H9 (cell line): ENCODE results near the gene BPIFA1. TPM values are rescaled to one million over a fixed set of nuclear protein-coding genes. Genes with fewer than 3 reads are reported as not detected.

ENCODE experiments used
- DNase-seq: peaks from one replicate; pipeline ENCODE4 v3.0.0-alpha.2; 2017
- H2AFZ ChIP-seq: one replicate; pipeline ENCODE4 v1.6.1; 2013; ENCODE audit warnings: mild to moderate bottlenecking, low read length, control low read depth, moderate library complexity
- H2AK5ac ChIP-seq: 2 replicates; pipeline ENCODE4 v1.6.1; 2013; ENCODE audit warnings: low read length, control low read depth, mixed read lengths; ENCODE audit not compliant: insufficient read length
- H2BK120ac ChIP-seq: one replicate; pipeline ENCODE4 v1.6.1; 2013; ENCODE audit warnings: low read depth, mild to moderate bottlenecking, low read length, control low read depth, inconsistent platforms; ENCODE audit not compliant: poor library complexity, severe bottlenecking
- H2BK12ac ChIP-seq: 2 replicates; pipeline ENCODE4 v1.6.1; 2013; ENCODE audit warnings: low read length, control low read depth, mixed read lengths, low read depth; ENCODE audit not compliant: insufficient read length
- H2BK15ac ChIP-seq: 2 replicates; pipeline ENCODE4 v1.6.1; 2013; ENCODE audit warnings: low read depth, low read length, control low read depth
- H2BK20ac ChIP-seq: one replicate; pipeline ENCODE4 v1.6.1; 2013; ENCODE audit warnings: low read depth, mild to moderate bottlenecking, low read length, control low read depth, inconsistent platforms; ENCODE audit not compliant: poor library complexity, severe bottlenecking
- H2BK5ac ChIP-seq: 2 replicates; pipeline ENCODE4 v1.6.1; 2013; ENCODE audit warnings: low read length, control low read depth, mixed read lengths; ENCODE audit not compliant: insufficient read length
- H3K14ac ChIP-seq: 2 replicates; pipeline ENCODE4 v1.6.1; 2013; ENCODE audit warnings: low read length, control low read depth; ENCODE audit not compliant: insufficient read depth
- H3K18ac ChIP-seq: 2 replicates; pipeline ENCODE4 v1.6.1; 2013; ENCODE audit warnings: low read depth, mild to moderate bottlenecking, mixed read lengths, low read length, control low read depth; ENCODE audit not compliant: insufficient read length
- H3K23ac ChIP-seq: 2 replicates; pipeline ENCODE4 v1.6.1; 2013; ENCODE audit warnings: low read length, control low read depth, mixed read lengths, low read depth; ENCODE audit not compliant: insufficient read length
- H3K23me2 ChIP-seq: 2 replicates; pipeline ENCODE4 v1.6.1; 2013; ENCODE audit warnings: low read depth, mild to moderate bottlenecking, mixed read lengths, low read length, control low read depth; ENCODE audit not compliant: insufficient read length, poor library complexity, severe bottlenecking
- H3K27ac ChIP-seq: 2 replicates; pipeline ENCODE4 v1.5.1; 2013; ENCODE audit warnings: low read length, control low read depth, mixed read lengths, low read depth; ENCODE audit not compliant: insufficient read length
- H3K27me3 ChIP-seq: 2 replicates; pipeline ENCODE4 v1.6.1; 2013; ENCODE audit warnings: low read length, control low read depth, inconsistent platforms; ENCODE audit not compliant: insufficient read depth
- H3K4ac ChIP-seq: 2 replicates; pipeline ENCODE4 v1.6.1; 2013; ENCODE audit warnings: low read depth, mild to moderate bottlenecking, control low read depth, inconsistent platforms, low read length, moderate library complexity
- H3K4me1 ChIP-seq: 2 replicates; pipeline ENCODE4 v1.6.1; 2013; ENCODE audit warnings: low read length, control low read depth, inconsistent platforms; ENCODE audit not compliant: insufficient read depth
- H3K4me2 ChIP-seq: 2 replicates; pipeline ENCODE4 v1.6.1; 2013; ENCODE audit warnings: low read length, control low read depth, mixed read lengths; ENCODE audit not compliant: insufficient read length, insufficient read depth
- H3K56ac ChIP-seq: 2 replicates; pipeline ENCODE4 v1.6.1; 2013; ENCODE audit warnings: low read depth, mild to moderate bottlenecking, mixed read lengths, low read length, control low read depth; ENCODE audit not compliant: insufficient read length
- H3K79me1 ChIP-seq: 2 replicates; pipeline ENCODE4 v1.6.1; 2013; ENCODE audit warnings: low read depth, mild to moderate bottlenecking, moderate library complexity, low read length, control low read depth, inconsistent platforms; ENCODE audit not compliant: insufficient read depth, poor library complexity, severe bottlenecking
- H3K79me2 ChIP-seq: 2 replicates; pipeline ENCODE4 v1.6.1; 2013; ENCODE audit warnings: low read length, control low read depth, inconsistent platforms; ENCODE audit not compliant: insufficient read depth
- H3K9ac ChIP-seq: 2 replicates; pipeline ENCODE4 v1.6.1; 2013; ENCODE audit warnings: low read length, control low read depth, mixed read lengths; ENCODE audit not compliant: insufficient read length; ENCODE audit errors: extremely low read depth
- H3K9me3 ChIP-seq: one replicate; pipeline ENCODE4 v1.6.1; 2013; ENCODE audit warnings: low read depth, low read length, inconsistent platforms; ENCODE audit not compliant: control insufficient read depth
- H3T11ph ChIP-seq: one replicate; pipeline ENCODE4 v1.6.1; 2013; ENCODE audit warnings: mild to moderate bottlenecking, low read length, control low read depth, inconsistent platforms
- H4K20me1 ChIP-seq: one replicate; pipeline ENCODE4 v1.6.1; 2013; ENCODE audit not compliant: control insufficient read depth, insufficient read length, insufficient read depth
- H4K5ac ChIP-seq: 2 replicates; pipeline ENCODE4 v1.6.1; 2013; ENCODE audit warnings: low read depth, mild to moderate bottlenecking, mixed read lengths, low read length, control low read depth; ENCODE audit not compliant: insufficient read length
- H4K8ac ChIP-seq: replicated peaks from 2 replicates; pipeline ENCODE4 v1.6.1; 2013; ENCODE audit warnings: low read length, control low read depth, mixed read lengths, low read depth; ENCODE audit not compliant: insufficient read length
- H4K91ac ChIP-seq: 2 replicates; pipeline ENCODE4 v1.6.1; 2013; ENCODE audit warnings: low read depth, mild to moderate bottlenecking, moderate library complexity, mixed read lengths, low read length, control low read depth; ENCODE audit not compliant: insufficient read length
- H3K27ac Mint-ChIP-seq, 3 experiments: 2 replicates in 2 of 3; 3 replicates in 1 of 3; pipeline ENCODE4 v1.8.0; 2020 to 2021; ENCODE audit warnings: mixed read lengths in 3 of 3, mild to moderate bottlenecking in 1 of 3, moderate library complexity in 1 of 3
- H3K27me3 Mint-ChIP-seq: 2 replicates; pipeline ENCODE4 v1.8.0; 2021; ENCODE audit warnings: low read depth, mild to moderate bottlenecking, moderate library complexity, mixed read lengths
- H3K36me3 Mint-ChIP-seq, 3 experiments: 2 replicates in 2 of 3; 3 replicates in 1 of 3; pipeline ENCODE4 v1.8.0; 2020 to 2021; ENCODE audit warnings: low read depth in 3 of 3, mixed read lengths in 3 of 3; ENCODE audit not compliant: insufficient read depth in 1 of 3
- H3K4me1 Mint-ChIP-seq, 2 experiments: 2 replicates each; pipeline ENCODE4 v1.8.0; 2020; ENCODE audit warnings: mixed read lengths in 2 of 2
- H3K4me3 Mint-ChIP-seq, 2 experiments: 2 replicates in 1 of 2; 3 replicates in 1 of 2; pipeline ENCODE4 v1.8.0; 2020 to 2021; ENCODE audit warnings: mild to moderate bottlenecking in 2 of 2, mixed read lengths in 2 of 2, moderate library complexity in 1 of 2
- H3K9me3 Mint-ChIP-seq, 2 experiments: 2 replicates in 1 of 2; 3 replicates in 1 of 2; pipeline ENCODE4 v1.8.0; 2020; ENCODE audit warnings: mild to moderate bottlenecking in 2 of 2, mixed read lengths in 2 of 2, moderate library complexity in 1 of 2
- WGBS: extraction: QIAGEN DNeasy Blood & Tissue Kit; methylation state at CpG from one replicate; pipeline ENCODE4 v1.1.7; 2013; ENCODE audit warnings: missing lambda C conversion rate, low lambda C conversion rate, mixed read lengths; ENCODE audit not compliant: insufficient read length; ENCODE audit errors: extremely low coverage; 5-methylcytosine and 5-hydroxymethylcytosine counted together
- total RNA-seq: library from RNA; stranded (reverse); gene quantifications from 2 replicates; pipeline ENCODE4 v1.2.1, GENCODE V29; 2021
- TF ChIP-seq, protein P1 (sequence below): fragments of 200-600 bp; sonication (generic); conservative IDR thresholded peaks from 3 replicates; pipeline ENCODE4 v1.8.0; 2021; ENCODE audit warnings: antibody characterized with exemption, mild to moderate bottlenecking

The BPIFA1 gene
- total RNA-seq, 1 experiment from 2014 or later = not detected

DNA sequence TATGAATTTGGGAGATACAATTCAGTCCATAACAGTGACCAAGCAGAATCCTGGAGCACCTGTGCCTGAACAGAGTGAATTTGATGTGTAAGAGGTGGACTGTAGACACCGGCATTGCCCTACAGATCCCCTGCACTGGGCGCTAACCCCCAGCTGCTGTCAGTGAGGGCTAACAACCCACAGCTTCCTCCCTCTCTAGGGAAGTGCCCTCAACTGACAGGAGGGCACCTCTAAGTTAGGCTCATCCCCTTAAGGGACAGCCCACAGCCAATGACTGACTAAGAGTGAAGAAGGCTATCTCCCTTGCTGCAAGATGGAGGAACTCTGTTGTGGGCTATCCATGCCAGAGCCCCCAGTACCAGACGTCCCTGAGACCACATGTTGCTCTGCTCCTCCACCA lies 31.9 kb downstream of the BPIFA1 start:
- Histone ChIP-seq H2AK5ac (no peak overlapping the region), H4K5ac (no peak overlapping the region), H2BK5ac (no peak overlapping the region), H3K4ac (no peak overlapping the region), H2BK120ac (no peak overlapping the region), H3K23me2 (no peaks in the 10 kb centered on the region), H3K4me1 (no peaks in the 10 kb centered on the region), H3K79me2 (no peaks in the 10 kb centered on the region), H3K18ac (peak overlapping the region; percentile 8), H3K4me2 (no peak overlapping the region), H4K8ac (no peak overlapping the region), H3K9ac (no peak overlapping the region), H3K27me3 (no peaks in the 10 kb centered on the region), H2AFZ (no peak overlapping the region), H3T11ph (no peak overlapping the region), H3K79me1 (no peaks in the 10 kb centered on the region), H3K23ac (no peak overlapping the region), H4K91ac (no peak overlapping the region), H3K14ac (no peak overlapping the region; the same call in 1 of the 2 replicates), H3K56ac (no peak overlapping the region), H2BK20ac (no peak overlapping the region), H2BK15ac (no peak overlapping the region), H3K27ac (no peak overlapping the region), H2BK12ac (no peak overlapping the region), H4K20me1 (no peaks in the 10 kb centered on the region), H3K9me3 (no peaks in the 10 kb centered on the region)
- no peaks in the 10 kb centered on the region for H3K36me3 Mint-ChIP-seq
- TF ChIP-seq, protein P1, sequence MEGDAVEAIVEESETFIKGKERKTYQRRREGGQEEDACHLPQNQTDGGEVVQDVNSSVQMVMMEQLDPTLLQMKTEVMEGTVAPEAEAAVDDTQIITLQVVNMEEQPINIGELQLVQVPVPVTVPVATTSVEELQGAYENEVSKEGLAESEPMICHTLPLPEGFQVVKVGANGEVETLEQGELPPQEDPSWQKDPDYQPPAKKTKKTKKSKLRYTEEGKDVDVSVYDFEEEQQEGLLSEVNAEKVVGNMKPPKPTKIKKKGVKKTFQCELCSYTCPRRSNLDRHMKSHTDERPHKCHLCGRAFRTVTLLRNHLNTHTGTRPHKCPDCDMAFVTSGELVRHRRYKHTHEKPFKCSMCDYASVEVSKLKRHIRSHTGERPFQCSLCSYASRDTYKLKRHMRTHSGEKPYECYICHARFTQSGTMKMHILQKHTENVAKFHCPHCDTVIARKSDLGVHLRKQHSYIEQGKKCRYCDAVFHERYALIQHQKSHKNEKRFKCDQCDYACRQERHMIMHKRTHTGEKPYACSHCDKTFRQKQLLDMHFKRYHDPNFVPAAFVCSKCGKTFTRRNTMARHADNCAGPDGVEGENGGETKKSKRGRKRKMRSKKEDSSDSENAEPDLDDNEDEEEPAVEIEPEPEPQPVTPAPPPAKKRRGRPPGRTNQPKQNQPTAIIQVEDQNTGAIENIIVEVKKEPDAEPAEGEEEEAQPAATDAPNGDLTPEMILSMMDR = no peak
- no peak overlapping the region for H3K27ac Mint-ChIP-seq
- no peaks in the 10 kb centered on the region for H3K9me3 Mint-ChIP-seq
- H3K4me3 Mint-ChIP-seq = no peak overlapping the region
- no peak for DNase-seq
- no CpG with 5 or more reads among the region's 3 CpGs for WGBS
- peaks cover 32% of the 10 kb centered on the region for H3K27me3 Mint-ChIP-seq
- no peaks in the 10 kb centered on the region for H3K4me1 Mint-ChIP-seq
